Measurements from ENCODE around the gene CELF6.

Gene CELF6

DNA sequence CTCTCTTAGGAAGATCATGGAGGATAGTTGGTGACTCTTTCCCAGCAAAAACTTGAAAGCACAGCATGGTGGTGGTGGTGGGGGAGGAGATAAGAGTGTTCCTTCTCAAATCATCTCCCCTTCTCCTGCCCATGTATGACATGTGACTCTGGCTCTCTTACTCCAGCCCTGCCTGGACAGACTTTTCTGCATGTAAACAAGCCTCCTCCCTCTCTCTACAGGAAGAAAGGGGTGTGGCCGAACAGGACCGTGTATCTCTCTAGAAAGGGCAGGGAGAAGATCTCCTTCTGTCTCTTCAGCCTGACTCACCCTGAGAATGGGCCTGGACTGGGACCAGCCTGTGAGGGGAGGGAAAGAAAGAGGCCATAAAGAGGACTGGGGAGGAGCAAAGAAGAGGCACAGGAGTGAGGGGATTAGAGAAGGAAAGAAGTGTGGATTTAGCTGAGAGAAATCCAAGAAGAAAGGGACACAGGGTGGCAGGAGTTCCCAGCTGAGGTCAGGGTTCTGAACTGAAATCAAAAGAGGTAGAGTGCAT is 1.5 kb downstream of the CELF6 start:
- no peak overlapping the region for H3K4me2 ChIP-seq (ENCODE audit: low read depth, low read length, poor library complexity, severe bottlenecking)

DNA sequence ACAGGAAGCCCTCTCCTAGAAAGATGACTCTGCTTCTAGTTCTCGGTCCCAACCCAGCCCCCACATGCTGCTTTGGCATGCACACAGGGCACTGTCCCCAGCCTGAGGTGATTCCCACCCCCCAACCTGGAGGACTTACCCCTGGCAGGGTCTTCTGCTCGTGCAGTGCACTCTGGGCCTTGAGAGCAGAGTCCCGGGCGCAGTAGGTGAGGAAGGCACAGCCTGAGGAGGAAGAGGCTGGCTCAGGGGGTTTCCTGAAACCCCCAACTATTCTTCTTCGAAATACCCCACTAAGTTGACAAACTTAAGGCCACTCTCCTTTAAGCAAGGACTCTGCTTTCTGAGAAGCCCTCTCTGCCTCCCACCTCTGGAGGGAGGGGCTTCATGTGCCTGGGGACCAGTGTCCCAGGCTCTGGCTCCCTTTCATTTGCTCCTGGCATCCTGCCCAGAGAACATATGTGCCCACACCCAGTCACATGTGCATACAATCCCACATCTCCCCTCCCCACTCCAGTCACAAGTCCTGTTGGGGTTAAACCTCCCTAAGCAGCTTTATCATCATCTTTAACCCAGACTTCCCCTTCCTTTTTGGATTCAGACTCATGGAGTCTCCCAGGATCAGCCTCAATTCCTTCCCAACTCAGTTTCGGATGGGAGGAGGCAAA is 4.1 kb downstream of the CELF6 start:
- H3K4me2 ChIP-seq (ENCODE audit: low read depth, low read length, poor library complexity, severe bottlenecking) = no peak overlapping the region

More for the DNA sequence above, 1.5 kb downstream of the CELF6 start:
- Histone ChIP-seq H3K79me2 (ENCODE audit: insufficient read depth, low read length) (no peaks in the 10 kb centered on the region), H3K27me3 (ENCODE audit: insufficient read depth, low read length, poor library complexity, severe bottlenecking) (no peaks in the 10 kb centered on the region), H3K9me2 (replicated peaks; ENCODE audit: low read depth, low read length) (no peaks in the 10 kb centered on the region), H3F3A (ENCODE audit: low read depth) (no peaks in the 10 kb centered on the region), H3K4me1 (ENCODE audit: insufficient read depth, low read length, poor library complexity, severe bottlenecking) (no peaks in the 10 kb centered on the region), H2AFZ (ENCODE audit: low read length) (no peak overlapping the region), H3K9ac (ENCODE audit: low read depth, low read length, poor library complexity, severe bottlenecking) (no peak overlapping the region), H3K4me3 (ENCODE audit: low read length, poor library complexity, severe bottlenecking) (no peak overlapping the region), H3K9me3 (ENCODE audit: insufficient read depth, low read depth, low read length) (no peaks in the 10 kb centered on the region), H4K20me1 (ENCODE audit: insufficient read depth, low read length, poor library complexity, severe bottlenecking) (no peaks in the 10 kb centered on the region), H3K36me3 (ENCODE audit: insufficient read depth, low read length) (no peaks in the 10 kb centered on the region)
- TF ChIP-seq CTCF (conservative IDR thresholded peaks at IDR 0.05; ENCODE audit: low read length) = no peak
- no peak for TF ChIP-seq EZH2phosphoT487 (IDR thresholded peaks at IDR 0.05; ENCODE audit: borderline replicate concordance)

DNA sequence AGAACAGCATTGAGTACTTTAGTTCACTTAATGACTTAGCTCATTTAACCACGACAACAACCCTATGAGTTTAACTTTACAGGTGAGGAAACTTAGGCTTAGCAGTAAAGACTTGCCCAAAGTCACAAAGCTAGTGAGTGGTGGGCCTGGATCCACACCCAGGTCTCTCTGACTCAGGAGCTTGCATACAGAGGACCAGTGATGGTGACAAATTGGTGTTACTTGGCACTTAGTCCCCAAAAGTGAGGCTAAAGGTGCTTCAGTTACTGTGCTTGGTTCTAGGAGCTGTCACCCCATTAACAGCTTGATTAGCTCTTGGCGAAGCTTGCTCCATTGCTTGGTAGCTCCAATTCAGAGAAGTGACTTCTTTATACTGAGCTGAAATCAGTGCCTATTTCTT is 6.1 kb downstream of the CELF6 start:
- Histone ChIP-seq H2AFZ (ENCODE audit: low read length) (no peak overlapping the region), H3K9ac (ENCODE audit: low read depth, low read length, poor library complexity, severe bottlenecking) (no peak overlapping the region), H3F3A (ENCODE audit: low read depth) (no peaks in the 10 kb centered on the region), H4K20me1 (ENCODE audit: insufficient read depth, low read length, poor library complexity, severe bottlenecking) (no peaks in the 10 kb centered on the region), H3K4me2 (ENCODE audit: low read depth, low read length, poor library complexity, severe bottlenecking) (no peak overlapping the region), H3K27me3 (ENCODE audit: insufficient read depth, low read length, poor library complexity, severe bottlenecking) (no peaks in the 10 kb centered on the region), H3K9me2 (replicated peaks; ENCODE audit: low read depth, low read length) (no peaks in the 10 kb centered on the region), H3K4me3 (ENCODE audit: low read length, poor library complexity, severe bottlenecking) (no peak overlapping the region), H3K4me1 (ENCODE audit: insufficient read depth, low read length, poor library complexity, severe bottlenecking) (no peaks in the 10 kb centered on the region), H3K36me3 (ENCODE audit: insufficient read depth, low read length) (no peaks in the 10 kb centered on the region), H3K79me2 (ENCODE audit: insufficient read depth, low read length) (no peaks in the 10 kb centered on the region), H3K9me3 (ENCODE audit: insufficient read depth, low read depth, low read length) (no peaks in the 10 kb centered on the region)
- TF ChIP-seq CTCF (conservative IDR thresholded peaks at IDR 0.05; ENCODE audit: low read length) (no peak), EZH2phosphoT487 (IDR thresholded peaks at IDR 0.05; ENCODE audit: borderline replicate concordance) (no peak)

More for the DNA sequence above, 4.1 kb downstream of the CELF6 start:
- no peaks in the 10 kb centered on the region for H3K4me1 ChIP-seq (ENCODE audit: insufficient read depth, low read length, poor library complexity, severe bottlenecking)
- no peak overlapping the region for H3K4me3 ChIP-seq (ENCODE audit: low read length, poor library complexity, severe bottlenecking)
- no peak overlapping the region for H3K9ac ChIP-seq (ENCODE audit: low read depth, low read length, poor library complexity, severe bottlenecking)
- no peaks in the 10 kb centered on the region for H4K20me1 ChIP-seq (ENCODE audit: insufficient read depth, low read length, poor library complexity, severe bottlenecking)
- TF ChIP-seq CTCF (conservative IDR thresholded peaks at IDR 0.05; ENCODE audit: low read length) (no peak), EZH2phosphoT487 (IDR thresholded peaks at IDR 0.05; ENCODE audit: borderline replicate concordance) (no peak)
- no peaks in the 10 kb centered on the region for H3K9me3 ChIP-seq (ENCODE audit: insufficient read depth, low read depth, low read length)
- no peaks in the 10 kb centered on the region for H3K79me2 ChIP-seq (ENCODE audit: insufficient read depth, low read length)
- H2AFZ ChIP-seq (ENCODE audit: low read length) = no peak overlapping the region
- H3K36me3 ChIP-seq (ENCODE audit: insufficient read depth, low read length) = no peaks in the 10 kb centered on the region
- H3K9me2 ChIP-seq (replicated peaks; ENCODE audit: low read depth, low read length) = no peaks in the 10 kb centered on the region
- no peaks in the 10 kb centered on the region for H3F3A ChIP-seq (ENCODE audit: low read depth)
- H3K27me3 ChIP-seq (ENCODE audit: insufficient read depth, low read length, poor library complexity, severe bottlenecking) = no peaks in the 10 kb centered on the region
